Spleen (tissue), 11 donors: ENCODE measurements around the gene TMEM130. TPM values are rescaled to one million over a fixed set of nuclear protein-coding genes. Genes with fewer than 3 reads are reported as not detected.

ENCODE experiments used
- DNase-seq: peaks from one replicate; pipeline ENCODE4 v3.0.0-alpha.2; 2020
- H3K27ac ChIP-seq, 8 donors: fragments of 200-600 bp; sonication (generic) in 7 of 8; 1 replicate in 4 of 8; 2 replicates in 4 of 8; pipeline versions ENCODE4 v1.5.0 to v1.8.0; 2016 to 2021; ENCODE audit warnings: inconsistent platforms in 4 of 8, mild to moderate bottlenecking in 4 of 8, moderate library complexity in 1 of 8
- H3K27me3 ChIP-seq, 7 donors: fragments of 200-600 bp; sonication (generic) in 6 of 7; replicated peaks in 1 of 7; 1 replicate in 4 of 7; 2 replicates in 3 of 7; pipeline versions ENCODE4 v1.5.0 to v1.8.0; 2016 to 2021; ENCODE audit warnings: inconsistent platforms in 3 of 7, mild to moderate bottlenecking in 1 of 7
- H3K36me3 ChIP-seq, 6 donors: fragments of 200-600 bp; sonication (generic) in 5 of 6; 1 replicate in 4 of 6; 2 replicates in 2 of 6; pipeline versions ENCODE4 v1.5.0 to v1.8.0; 2016 to 2021; ENCODE audit warnings: inconsistent platforms in 2 of 6
- H3K4me1 ChIP-seq, 6 donors: fragments of 200-600 bp; sonication (generic) in 5 of 6; 1 replicate in 3 of 6; 2 replicates in 3 of 6; pipeline versions ENCODE4 v1.5.0 to v1.8.0; 2016 to 2021; ENCODE audit warnings: inconsistent platforms in 3 of 6
- H3K4me3 ChIP-seq, 8 donors: fragments of 200-600 bp; sonication (generic) in 7 of 8; 1 replicate in 4 of 8; 2 replicates in 4 of 8; pipeline versions ENCODE4 v1.5.0 to v1.8.0; 2016 to 2021; ENCODE audit warnings: inconsistent platforms in 4 of 8, mild to moderate bottlenecking in 4 of 8, moderate library complexity in 2 of 8
- H3K9me3 ChIP-seq, 8 donors: fragments of 200-600 bp; sonication (generic) in 7 of 8; 1 replicate in 4 of 8; 2 replicates in 4 of 8; pipeline versions ENCODE4 v1.5.0 to v1.8.0; 2016 to 2021; ENCODE audit warnings: inconsistent platforms in 4 of 8
- CTCF ChIP-seq, 11 experiments: fragments of 200-600 bp in 7 of 11; fragments of 450-650 bp in 4 of 11; sonication (generic) in 4 of 11; IDR thresholded peaks in 8 of 11; conservative IDR thresholded peaks in 3 of 11; 1 replicate in 7 of 11; 2 replicates in 4 of 11; pipeline versions ENCODE4 v1.4.0 to v1.8.0; 2016 to 2021; ENCODE audit warnings: antibody characterized with exemption in 11 of 11, inconsistent platforms in 4 of 11, mild to moderate bottlenecking in 1 of 11
- POLR2A ChIP-seq, 3 donors: fragments of 450-650 bp; IDR thresholded peaks; one replicate each; pipeline ENCODE4 v1.5.1; 2017; ENCODE audit warnings: antibody characterized with exemption in 3 of 3, mild to moderate bottlenecking in 1 of 3
- POLR2AphosphoS5 ChIP-seq, 3 donors: sonication (generic); formaldehyde crosslinking; IDR thresholded peaks; one replicate each; pipeline ENCODE4 v1.5.1; 2017; ENCODE audit warnings: antibody characterized with exemption in 3 of 3
- WGBS, 5 donors: extraction: QIAGEN DNeasy Blood & Tissue Kit in 3 of 5; methylation state at CpG; one replicate each; pipeline versions ENCODE4 v1.1.5 to v1.1.7; 2013 to 2018; 5-methylcytosine and 5-hydroxymethylcytosine counted together
- intact Hi-C: fragments of 100-400 bp; cut with DNase I; formaldehyde crosslinking; loops from one replicate; pipeline ENCODE4 v1.15.0; 2023; ENCODE audit warnings: low total_unique reads
- polyA plus RNA-seq, 3 donors: library from polyadenylated mRNA; stranded (reverse); fragments of 200-250 nt; gene quantifications; one replicate each; pipeline ENCODE4 v1.2.1, GENCODE V29; 2013
- total RNA-seq, 7 donors: library from RNA; depleted of rRNA in 3 of 7; stranded (reverse); fragments of >200 nt in 3 of 7; fragmentation: NEBNext Ultra II Directional in 4 of 7; extraction: Animal tissue kit (Norgen Biotek cat#: 25700) in 4 of 7; gene quantifications; one replicate each; pipeline versions ENCODE4 v1.1.0 to v1.2.1, GENCODE V29; 2016 to 2021
- donor health status: healthy with polysubstance abuse.
- donor health status: DM: no; HTN: no; CAD: no; lungs with moderate emphysema.
- donor health status: DM: no; HTN: no; CAD: no.
- donor health status: Bipolar disorder and iron deficiency.
- donor health status: healthy.
- donor health status: DM: no; HTN: no; CAD: no.
- donor health status: DM: yes; HTN: yes; CAD: no.

The TMEM130 gene
- total and polyA plus RNA-seq, 10 donors, result 0.11 to 0.55 (median 0.37) TPM; not detected in 3

- Histone ChIP-seq H3K27ac (no peak overlapping the region), H3K4me1 (peaks cover 3 to 29% (median 15%) of the 10 kb centered on the region in 6 donors), H3K36me3 (no peaks in the 10 kb centered on the region), H3K4me3 (no peak overlapping the region), H3K9me3 (no peaks in the 10 kb centered on the region), H3K27me3 (peaks cover 0 to 69% (median 31%) of the 10 kb centered on the region in 7 donors)
- TF ChIP-seq CTCF (IDR thresholded peaks at IDR 0.05 in 8 of 11, conservative IDR thresholded peaks at IDR 0.05 in 3 of 11) (no peak), POLR2AphosphoS5 (IDR thresholded peaks at IDR 0.05) (no peak), POLR2A (IDR thresholded peaks at IDR 0.05) (no peak)
- WGBS, 5 donors, result 84 to 96% (median 86%) methylated on average over 7 of the region's 7 CpGs
- intact Hi-C loops, result no loop called here
- peak; percentile 13 for DNase-seq
Measured at GRCh38 chr7:98866765-98867164, 3.0 kb downstream of the TMEM130 start.

- H3K36me3 ChIP-seq, result no peaks in the 10 kb centered on the region
- no peak for TF ChIP-seq POLR2A (IDR thresholded peaks at IDR 0.05)
- no peak for TF ChIP-seq POLR2AphosphoS5 (IDR thresholded peaks at IDR 0.05)
- no peak for TF ChIP-seq CTCF (IDR thresholded peaks at IDR 0.05 in 8 of 11, conservative IDR thresholded peaks at IDR 0.05 in 3 of 11)
- intact Hi-C loops, result no loop called here
- no peaks in the 10 kb centered on the region for H3K9me3 ChIP-seq
- DNase-seq, result peak; percentile 59
- H3K4me3 ChIP-seq, result no peak overlapping the region
- WGBS, 5 donors, result 80 to 87% (median 84%) methylated on average over 12 of the region's 12 CpGs
- H3K27ac ChIP-seq, result no peak overlapping the region
- H3K4me1 ChIP-seq, result peaks cover 3 to 28% (median 15%) of the 10 kb centered on the region in 6 donors
- H3K27me3 ChIP-seq, result peaks cover 0 to 65% (median 26%) of the 10 kb centered on the region in 7 donors
Measured at GRCh38 chr7:98866351-98866750, 3.5 kb downstream of the TMEM130 start.

GRCh38 chr7:98864731-98865453 lies 4.9 kb downstream of the TMEM130 start:
- 67 to 77% (median 72%) methylated on average over 14 of the region's 14 CpGs for WGBS, 5 donors
- peak; percentile 41 for DNase-seq

More at GRCh38 chr7:98864731-98865453, 4.9 kb downstream of the TMEM130 start:
- Histone ChIP-seq H3K4me1 (peaks cover 3 to 14% (median 9%) of the 10 kb centered on the region in 6 donors), H3K36me3 (no peaks in the 10 kb centered on the region), H3K27ac (no peak overlapping the region), H3K4me3 (no peak overlapping the region), H3K27me3 (peaks cover 0 to 50% (median 16%) of the 10 kb centered on the region in 7 donors), H3K9me3 (no peaks in the 10 kb centered on the region)
- intact Hi-C loops, result no loop called here
- TF ChIP-seq CTCF (IDR thresholded peaks at IDR 0.05 in 8 of 11, conservative IDR thresholded peaks at IDR 0.05 in 3 of 11) (no peak), POLR2A (IDR thresholded peaks at IDR 0.05) (no peak), POLR2AphosphoS5 (IDR thresholded peaks at IDR 0.05) (no peak)
